Body of pancreas (tissue), 4 donors: ENCODE data around the gene APH1B. TPM values are rescaled to one million over a fixed set of nuclear protein-coding genes. Genes with fewer than 3 reads are reported as not detected.
A peak's percentile ranks its signal among the peaks of the same experiment; 100 is the strongest.

Experiments
- ATAC-seq: fragments of 150-250 bp; one replicate; pipeline ENCODE4 v1.9.1; 2016
- DNase-seq, 4 donors: peaks; one replicate each; pipeline ENCODE4 v3.0.0-alpha.2; 2019
- H3K27ac ChIP-seq, 4 donors: fragments of 200-600 bp; sonication (generic); 1 replicate in 3 of 4; 2 replicates in 1 of 4; pipeline versions ENCODE4 v1.5.1 to v1.6.1; 2016 to 2019; ENCODE audit warnings: mild to moderate bottlenecking in 1 of 4, mixed read lengths in 1 of 4, moderate library complexity in 1 of 4
- H3K27me3 ChIP-seq, 2 donors: fragments of 200-600 bp; sonication (generic); one replicate each; pipeline ENCODE4 v1.6.0; 2016; ENCODE audit warnings: mild to moderate bottlenecking in 1 of 2
- H3K36me3 ChIP-seq, 2 donors: fragments of 200-600 bp; sonication (generic); replicated peaks in 1 of 2; 2 replicates each; pipeline ENCODE4 v1.5.1; 2016; ENCODE audit warnings: low read depth in 2 of 2; ENCODE audit not compliant: insufficient read depth in 1 of 2
- H3K4me1 ChIP-seq: fragments of 200-600 bp; sonication (generic); one replicate; pipeline ENCODE4 v1.6.0; 2016
- H3K4me3 ChIP-seq, 2 donors: fragments of 200-600 bp; sonication (generic); 1 replicate in 1 of 2; 2 replicates in 1 of 2; pipeline ENCODE4 v1.5.1; 2016 to 2019
- H3K9me3 ChIP-seq, 3 donors: fragments of 200-600 bp; sonication (generic); 1 replicate in 2 of 3; 2 replicates in 1 of 3; pipeline ENCODE4 v1.5.1; 2016
- POLR2A ChIP-seq, 3 donors: fragments of 450-650 bp; IDR thresholded peaks; one replicate each; pipeline ENCODE4 v1.6.1; 2016; ENCODE audit warnings: antibody characterized with exemption in 3 of 3, mild to moderate bottlenecking in 2 of 3
- WGBS, 2 donors: methylation state at CpG; one replicate each; pipeline ENCODE4 v1.1.5; 2017; 5-methylcytosine and 5-hydroxymethylcytosine counted together
- intact Hi-C: fragments of 100-400 bp; cut with DNase I; formaldehyde crosslinking; loops from one replicate; pipeline ENCODE4 v1.15.1; 2023
- total RNA-seq, 2 donors: library from RNA; depleted of rRNA; stranded (reverse); fragments of >200 nt; gene quantifications; one replicate each; pipeline ENCODE4 v1.1.0, GENCODE V29; 2016
- TF ChIP-seq, protein P1 (sequence below), 7 experiments: fragments of 450-650 bp in 4 of 7; fragments of 200-600 bp in 3 of 7; sonication (generic) in 3 of 7; IDR thresholded peaks; one replicate each; pipeline ENCODE4 v1.5.1; 2016 to 2019; ENCODE audit warnings: antibody characterized with exemption in 7 of 7

APH1B gene
- total RNA-seq, 2 donors from 2014 or later: 6.9 to 12.7 TPM

DNA sequence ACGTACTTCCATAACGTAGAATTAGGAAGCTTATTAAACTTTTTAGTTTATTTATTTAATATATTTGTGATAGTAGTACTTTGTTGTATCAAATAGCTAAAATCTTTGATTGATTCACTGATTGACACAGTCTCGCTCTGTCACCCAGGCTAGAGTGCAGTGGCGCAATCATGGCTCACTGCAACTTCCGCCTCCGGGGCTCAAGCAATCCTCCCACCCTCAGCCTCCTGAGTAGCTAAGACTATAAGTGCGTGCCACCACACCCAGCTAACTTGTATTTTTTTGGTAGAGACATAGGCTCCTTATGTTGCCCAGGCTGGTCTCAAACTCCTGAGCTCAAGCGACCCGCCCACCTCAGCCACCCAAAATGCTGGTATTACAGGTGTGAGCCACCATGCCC, 5.7 kb downstream of the APH1B start:
- intact Hi-C loops: no loop called here
- no peak overlapping the region for H3K4me3 ChIP-seq
- ATAC-seq: no peak
- no peaks in the 10 kb centered on the region for H3K36me3 ChIP-seq
- TF ChIP-seq, protein P1, sequence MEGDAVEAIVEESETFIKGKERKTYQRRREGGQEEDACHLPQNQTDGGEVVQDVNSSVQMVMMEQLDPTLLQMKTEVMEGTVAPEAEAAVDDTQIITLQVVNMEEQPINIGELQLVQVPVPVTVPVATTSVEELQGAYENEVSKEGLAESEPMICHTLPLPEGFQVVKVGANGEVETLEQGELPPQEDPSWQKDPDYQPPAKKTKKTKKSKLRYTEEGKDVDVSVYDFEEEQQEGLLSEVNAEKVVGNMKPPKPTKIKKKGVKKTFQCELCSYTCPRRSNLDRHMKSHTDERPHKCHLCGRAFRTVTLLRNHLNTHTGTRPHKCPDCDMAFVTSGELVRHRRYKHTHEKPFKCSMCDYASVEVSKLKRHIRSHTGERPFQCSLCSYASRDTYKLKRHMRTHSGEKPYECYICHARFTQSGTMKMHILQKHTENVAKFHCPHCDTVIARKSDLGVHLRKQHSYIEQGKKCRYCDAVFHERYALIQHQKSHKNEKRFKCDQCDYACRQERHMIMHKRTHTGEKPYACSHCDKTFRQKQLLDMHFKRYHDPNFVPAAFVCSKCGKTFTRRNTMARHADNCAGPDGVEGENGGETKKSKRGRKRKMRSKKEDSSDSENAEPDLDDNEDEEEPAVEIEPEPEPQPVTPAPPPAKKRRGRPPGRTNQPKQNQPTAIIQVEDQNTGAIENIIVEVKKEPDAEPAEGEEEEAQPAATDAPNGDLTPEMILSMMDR (IDR thresholded peaks at IDR 0.05): no peak
- TF ChIP-seq POLR2A (IDR thresholded peaks at IDR 0.05): no peak
- peak overlapping the region in 1 of 4 donors; percentile 26 for H3K27ac ChIP-seq
- 86% methylated on average over 9 of the region's 9 CpGs for WGBS, 2 donors
- peaks cover 2% of the 10 kb centered on the region for H3K4me1 ChIP-seq
- H3K27me3 ChIP-seq: no peaks in the 10 kb centered on the region
- DNase-seq: peak in 1 of 4 donors; percentile 51
- no peaks in the 10 kb centered on the region for H3K9me3 ChIP-seq

DNA sequence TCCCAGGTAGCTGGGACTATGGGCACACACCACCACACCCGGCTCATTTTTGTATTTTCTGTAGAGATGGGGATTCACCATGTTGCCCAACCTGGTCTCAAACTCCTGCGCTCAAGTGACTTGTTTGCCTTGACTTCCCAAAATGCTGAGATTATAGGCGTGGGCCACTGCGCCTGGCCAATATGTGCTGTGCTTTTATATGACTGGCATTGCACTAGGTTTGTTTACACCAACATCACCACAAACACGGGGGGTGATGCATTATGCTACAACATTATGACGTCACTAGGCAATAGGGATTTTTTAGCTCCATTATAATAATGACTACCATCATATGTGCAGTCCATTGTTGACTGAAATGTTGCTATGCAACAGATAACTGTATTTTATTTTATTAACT, 6.9 kb downstream of the APH1B start:
- ATAC-seq: no peak
- TF ChIP-seq, protein P1 (IDR thresholded peaks at IDR 0.05): no peak
- TF ChIP-seq POLR2A (IDR thresholded peaks at IDR 0.05): no peak
- Histone ChIP-seq H3K4me1 (peaks cover 5% of the 10 kb centered on the region), H3K9me3 (no peaks in the 10 kb centered on the region), H3K4me3 (no peak overlapping the region), H3K36me3 (peaks cover 0 to 1% of the 10 kb centered on the region in 2 donors), H3K27ac (no peak overlapping the region), H3K27me3 (no peaks in the 10 kb centered on the region)
- 93 to 94% methylated on average over 5 to 6 of the region's 6 CpGs for WGBS, 2 donors
- no peak for DNase-seq
- intact Hi-C loops: no loop called here

DNA sequence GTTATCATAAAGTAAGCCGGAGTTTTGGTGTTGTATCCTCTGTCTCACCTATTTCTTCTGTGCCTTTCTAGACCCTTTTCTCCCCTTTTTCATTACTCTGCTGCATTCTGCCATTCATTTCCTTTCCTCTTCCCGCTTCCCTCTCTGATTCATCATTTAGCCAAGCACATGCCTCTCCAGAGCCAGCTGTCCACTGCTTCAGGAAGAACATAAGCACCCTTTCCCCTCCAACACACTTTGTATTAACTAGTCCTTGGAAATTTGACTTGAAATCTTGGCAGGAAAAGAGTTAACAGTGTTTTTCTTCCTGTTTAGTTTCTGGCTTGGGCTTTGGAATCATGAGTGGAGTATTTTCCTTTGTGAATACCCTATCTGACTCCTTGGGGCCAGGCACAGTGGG, 9.7 kb downstream of the APH1B start:
- Histone ChIP-seq H3K27me3 (no peaks in the 10 kb centered on the region), H3K27ac (no peak overlapping the region), H3K4me1 (peaks cover 5% of the 10 kb centered on the region), H3K4me3 (no peak overlapping the region), H3K9me3 (no peaks in the 10 kb centered on the region), H3K36me3 (peaks cover 0 to 1% of the 10 kb centered on the region in 2 donors)
- DNase-seq (no peak), ATAC-seq (no peak)
- 81 to 85% methylated on average over 2 of the region's 2 CpGs for WGBS, 2 donors
- intact Hi-C loops: no loop called here
- TF ChIP-seq, protein P1 (IDR thresholded peaks at IDR 0.05): no peak
- no peak for TF ChIP-seq POLR2A (IDR thresholded peaks at IDR 0.05)

DNA sequence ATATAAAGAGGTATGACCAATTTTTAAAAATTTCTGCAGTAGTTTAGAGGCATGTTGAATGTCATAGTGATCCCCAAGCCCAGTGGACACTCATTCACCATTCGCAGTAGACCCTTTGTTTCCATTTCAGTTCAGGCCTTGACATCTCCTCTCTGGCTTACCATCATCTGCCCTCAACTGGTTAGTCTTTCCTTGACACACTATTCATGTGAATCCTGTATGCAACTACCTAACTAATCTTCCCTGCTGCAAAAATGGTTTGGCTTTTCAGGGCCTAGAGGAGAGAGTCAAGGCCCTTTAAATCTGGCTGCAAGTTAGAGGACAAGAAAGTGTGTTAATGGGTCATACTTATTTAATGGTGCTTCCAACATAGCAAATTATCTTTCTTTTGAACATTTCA, 10.9 kb downstream of the APH1B start:
- Histone ChIP-seq H3K27me3 (no peaks in the 10 kb centered on the region), H3K36me3 (peaks cover 0 to 1% of the 10 kb centered on the region in 2 donors), H3K4me1 (peaks cover 5% of the 10 kb centered on the region), H3K9me3 (no peaks in the 10 kb centered on the region), H3K4me3 (no peak overlapping the region), H3K27ac (no peak overlapping the region)
- WGBS, 2 donors: 32 to 48% methylated on average over 1 of the region's 1 CpG
- ATAC-seq (no peak), DNase-seq (no peak)
- intact Hi-C loops: no loop called here
- TF ChIP-seq, protein P1 (IDR thresholded peaks at IDR 0.05): no peak
- no peak for TF ChIP-seq POLR2A (IDR thresholded peaks at IDR 0.05)

DNA sequence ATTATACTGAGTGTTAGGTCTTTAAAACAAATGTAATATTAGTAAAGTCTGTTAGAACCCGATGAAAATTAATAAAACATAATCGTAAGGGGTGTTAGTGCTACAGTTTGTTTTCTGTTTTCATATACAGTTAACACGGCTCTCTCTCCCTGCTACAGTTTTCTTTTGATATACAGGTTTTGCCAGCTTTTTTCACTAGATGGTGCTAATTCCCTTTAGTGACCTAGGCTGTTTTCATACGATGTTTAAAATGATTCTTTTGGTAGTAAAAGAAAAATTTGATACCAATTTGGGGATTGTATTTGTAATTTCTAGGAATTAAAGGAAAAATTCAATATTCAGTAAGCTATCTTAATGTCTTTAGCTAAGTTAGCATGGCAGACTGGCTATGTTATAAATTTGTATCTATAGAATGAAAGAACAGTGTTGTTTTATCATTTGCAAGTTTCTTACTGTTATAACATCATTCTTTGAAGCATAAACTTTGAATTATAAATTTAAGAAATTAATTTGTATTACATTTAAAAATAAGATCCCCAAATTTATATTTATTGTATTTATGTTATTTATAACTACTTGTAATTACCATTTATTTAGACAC, 11.5 kb downstream of the APH1B start:
- Histone ChIP-seq H3K27ac (no peak overlapping the region), H3K9me3 (no peaks in the 10 kb centered on the region), H3K4me1 (peaks cover 5% of the 10 kb centered on the region), H3K4me3 (no peak overlapping the region), H3K36me3 (peaks cover 0 to 1% of the 10 kb centered on the region in 2 donors), H3K27me3 (no peaks in the 10 kb centered on the region)
- TF ChIP-seq, protein P1 (IDR thresholded peaks at IDR 0.05): peak; percentile 35 to 85 (median 77)
- TF ChIP-seq POLR2A (IDR thresholded peaks at IDR 0.05): no peak
- no peak for DNase-seq
- intact Hi-C loops: no loop called here
- ATAC-seq: peak; percentile 87
- 1 to 3% methylated on average over 4 of the region's 4 CpGs for WGBS, 2 donors
